ENCODE data around the gene YES1. TPM values are rescaled to one million over a fixed set of nuclear protein-coding genes. Genes with fewer than 3 reads are reported as not detected.

YES1 gene
- total RNA-seq (2014; rRNA removed; shearing (Covaris generic)), result 71.8 and 81.9 TPM in 2 replicates

GRCh38 chr18:811892-812375, at the start of gene YES1:
Gene YES1, minus strand, starts transcription at chr18:812242. Its CDS starts 55,415 bp downstream, at chr18:756827.
- in situ Hi-C loops (cut with HindIII; ENCODE audit: low sequenced_read_pairs), result no loop called here
- DNase-seq (ENCODE audit: low spot score), result no peak

- in situ Hi-C loops (cut with HindIII; ENCODE audit: low sequenced_read_pairs), result no loop called here
- no peak for DNase-seq (ENCODE audit: low spot score)
These were observed 45.9 kb upstream of the YES1 start for GRCh38 chr18:857986-858385.

GRCh38 chr18:853471-853870, 41.4 kb upstream of the YES1 start:
- no peak for DNase-seq (ENCODE audit: low spot score)
- in situ Hi-C loops (cut with HindIII; ENCODE audit: low sequenced_read_pairs), result no loop called here

- no peak for DNase-seq (ENCODE audit: low spot score)
- in situ Hi-C loops (cut with HindIII; ENCODE audit: low sequenced_read_pairs), result no loop called here
These were observed 38.9 kb upstream of the YES1 start for GRCh38 chr18:850960-851359.

GRCh38 chr18:849021-849420, 37.0 kb upstream of the YES1 start:
- DNase-seq (ENCODE audit: low spot score), result no peak
- in situ Hi-C loops (cut with HindIII; ENCODE audit: low sequenced_read_pairs), result no loop called here

GRCh38 chr18:848062-848861, 36.2 kb upstream of the YES1 start:
- no peak for DNase-seq (ENCODE audit: low spot score)
- in situ Hi-C loops (cut with HindIII; ENCODE audit: low sequenced_read_pairs), result no loop called here

- in situ Hi-C loops (cut with HindIII; ENCODE audit: low sequenced_read_pairs), result no loop called here
- DNase-seq (ENCODE audit: low spot score), result no peak
These were observed 33.2 kb upstream of the YES1 start for GRCh38 chr18:845152-845819.

- in situ Hi-C loops (cut with HindIII; ENCODE audit: low sequenced_read_pairs), result no loop called here
These were observed 29.8 kb upstream of the YES1 start for GRCh38 chr18:841647-842370.

GRCh38 chr18:840516-840915, 28.5 kb upstream of the YES1 start:
- DNase-seq (ENCODE audit: low spot score), result no peak
- in situ Hi-C loops (cut with HindIII; ENCODE audit: low sequenced_read_pairs), result no loop called here

More at GRCh38 chr18:841647-842370, 29.8 kb upstream of the YES1 start:
- no peak for DNase-seq (ENCODE audit: low spot score)

- no peak for DNase-seq (ENCODE audit: low spot score)
- in situ Hi-C loops (cut with HindIII; ENCODE audit: low sequenced_read_pairs), result no loop called here
These were observed 28.0 kb upstream of the YES1 start for GRCh38 chr18:840023-840408.

- in situ Hi-C loops (cut with HindIII; ENCODE audit: low sequenced_read_pairs), result no loop called here
These were observed 27.4 kb upstream of the YES1 start for GRCh38 chr18:839224-840022.

GRCh38 chr18:837922-838321, 25.9 kb upstream of the YES1 start:
- no peak for DNase-seq (ENCODE audit: low spot score)

More at GRCh38 chr18:839224-840022, 27.4 kb upstream of the YES1 start:
- peak; percentile 48 for DNase-seq (ENCODE audit: low spot score)

GRCh38 chr18:834082-834720, 22.2 kb upstream of the YES1 start:
- in situ Hi-C loops (cut with HindIII; ENCODE audit: low sequenced_read_pairs), result no loop called here
- DNase-seq (ENCODE audit: low spot score), result no peak

More at GRCh38 chr18:837922-838321, 25.9 kb upstream of the YES1 start:
- in situ Hi-C loops (cut with HindIII; ENCODE audit: low sequenced_read_pairs), result no loop called here

- in situ Hi-C loops (cut with HindIII; ENCODE audit: low sequenced_read_pairs), result no loop called here
- DNase-seq (ENCODE audit: low spot score), result no peak
These were observed 21.2 kb upstream of the YES1 start for GRCh38 chr18:833197-833596.

GRCh38 chr18:832085-832681, 20.1 kb upstream of the YES1 start:
- in situ Hi-C loops (cut with HindIII; ENCODE audit: low sequenced_read_pairs), result no loop called here
- no peak for DNase-seq (ENCODE audit: low spot score)

- no peak for DNase-seq (ENCODE audit: low spot score)
- in situ Hi-C loops (cut with HindIII; ENCODE audit: low sequenced_read_pairs), result no loop called here
These were observed 18.4 kb upstream of the YES1 start for GRCh38 chr18:830315-830901.

- in situ Hi-C loops (cut with HindIII; ENCODE audit: low sequenced_read_pairs), result no loop called here
- DNase-seq (ENCODE audit: low spot score), result no peak
These were observed 17.4 kb upstream of the YES1 start for GRCh38 chr18:829432-829831.
